DOHH2 (cell line): ENCODE measurements around the gene MAPK4.

Experiments
- H3F3A ChIP-seq: fragments of 200-600 bp; sonication (generic), shearing (Covaris generic); 2 replicates; pipeline ENCODE4 v1.6.0; 2016; ENCODE audit warnings: antibody characterized with exemption, mild to moderate bottlenecking; ENCODE audit not compliant: control insufficient read depth, insufficient read depth
- H3K27ac ChIP-seq: fragments of 200-600 bp; sonication (generic); 2 replicates; pipeline ENCODE4 v1.5.1; 2014; ENCODE audit warnings: low read depth, mild to moderate bottlenecking, low read length, moderate library complexity
- H3K27me3 ChIP-seq: fragments of 200-600 bp; sonication (generic); 2 replicates; pipeline ENCODE4 v1.6.1; 2014; ENCODE audit warnings: mild to moderate bottlenecking, low read length, mixed read lengths; ENCODE audit not compliant: control insufficient read depth
- H3K36me3 ChIP-seq: fragments of 200-600 bp; sonication (generic); 2 replicates; pipeline ENCODE4 v1.6.1; 2014; ENCODE audit warnings: mild to moderate bottlenecking, low read length, moderate library complexity, mixed read lengths; ENCODE audit not compliant: control insufficient read depth
- H3K4me1 ChIP-seq: fragments of 200-600 bp; sonication (generic); 2 replicates; pipeline ENCODE4 v1.6.1; 2014; ENCODE audit warnings: mild to moderate bottlenecking, low read length, mixed read lengths; ENCODE audit not compliant: control insufficient read depth
- H3K4me2 ChIP-seq: fragments of 200-600 bp; sonication (generic); 2 replicates; pipeline ENCODE4 v1.6.0; 2014; ENCODE audit warnings: mild to moderate bottlenecking, low read length, moderate library complexity
- H3K4me3 ChIP-seq: fragments of 200-600 bp; sonication (generic); 2 replicates; pipeline ENCODE4 v1.5.1; 2014; ENCODE audit warnings: mild to moderate bottlenecking, low read length, mixed read lengths
- H3K79me2 ChIP-seq: fragments of 200-600 bp; sonication (generic); 2 replicates; pipeline ENCODE4 v1.6.1; 2014; ENCODE audit warnings: mild to moderate bottlenecking, low read length, mixed read lengths; ENCODE audit not compliant: control insufficient read depth
- H3K9me2 ChIP-seq: fragments of 200-600 bp; sonication (generic); replicated peaks from 2 replicates; pipeline ENCODE4 v1.6.1; 2014; ENCODE audit warnings: mild to moderate bottlenecking, low read length, mixed read lengths; ENCODE audit not compliant: control insufficient read depth
- H3K9me3 ChIP-seq: fragments of 200-600 bp; sonication (generic); 2 replicates; pipeline ENCODE4 v1.6.1; 2014; ENCODE audit warnings: antibody characterized with exemption, low read length, mixed read lengths; ENCODE audit not compliant: control insufficient read depth, insufficient read depth
- H4K20me1 ChIP-seq: fragments of 200-600 bp; sonication (generic); 2 replicates; pipeline ENCODE4 v1.6.0; 2014; ENCODE audit warnings: low read depth, mild to moderate bottlenecking, antibody characterized with exemption, low read length, moderate library complexity; ENCODE audit not compliant: control insufficient read depth, insufficient read depth
- EZH2phosphoT487 ChIP-seq: fragments of 200-600 bp; sonication (generic); IDR thresholded peaks from 2 replicates; pipeline ENCODE4 v1.6.1; 2017; ENCODE audit warnings: borderline replicate concordance, mild to moderate bottlenecking, antibody characterized with exemption, low read length, moderate library complexity, mixed read lengths
- TF ChIP-seq, protein P1 (sequence below): fragments of 200-600 bp; sonication (generic); IDR thresholded peaks from one replicate; pipeline ENCODE4 v1.5.1; 2014; ENCODE audit warnings: antibody characterized with exemption, mild to moderate bottlenecking, low read depth, low read length; ENCODE audit not compliant: poor library complexity, severe bottlenecking

Gene MAPK4

DNA sequence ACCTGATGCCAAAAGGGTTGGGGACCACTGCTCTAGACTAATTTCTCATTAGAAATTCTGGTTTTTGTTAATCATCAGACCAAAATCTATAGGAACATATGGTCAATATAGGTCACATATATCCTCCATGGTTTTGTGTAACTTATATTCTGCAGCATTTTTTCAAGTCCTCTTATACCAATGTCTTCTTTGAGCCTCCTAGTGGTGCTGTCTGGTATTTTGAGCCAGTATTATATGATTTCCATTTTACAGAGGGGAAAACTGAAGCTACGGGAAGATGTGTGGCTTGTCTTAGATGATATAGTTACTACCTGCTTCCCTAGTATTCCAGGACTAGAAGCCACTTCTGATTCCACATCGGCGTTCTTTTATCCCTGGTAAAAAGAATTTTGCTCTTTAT lies 13.8 kb downstream of the MAPK4 start:
- Histone ChIP-seq H3K9me3 (no peaks in the 10 kb centered on the region), H3K4me2 (no peak overlapping the region), H4K20me1 (no peaks in the 10 kb centered on the region), H3K4me1 (no peaks in the 10 kb centered on the region), H3K4me3 (no peak overlapping the region), H3K9me2 (no peaks in the 10 kb centered on the region), H3F3A (no peaks in the 10 kb centered on the region), H3K79me2 (no peaks in the 10 kb centered on the region), H3K36me3 (no peaks in the 10 kb centered on the region), H3K27ac (no peak overlapping the region), H3K27me3 (peaks cover 22% of the 10 kb centered on the region)
- TF ChIP-seq, protein P1, sequence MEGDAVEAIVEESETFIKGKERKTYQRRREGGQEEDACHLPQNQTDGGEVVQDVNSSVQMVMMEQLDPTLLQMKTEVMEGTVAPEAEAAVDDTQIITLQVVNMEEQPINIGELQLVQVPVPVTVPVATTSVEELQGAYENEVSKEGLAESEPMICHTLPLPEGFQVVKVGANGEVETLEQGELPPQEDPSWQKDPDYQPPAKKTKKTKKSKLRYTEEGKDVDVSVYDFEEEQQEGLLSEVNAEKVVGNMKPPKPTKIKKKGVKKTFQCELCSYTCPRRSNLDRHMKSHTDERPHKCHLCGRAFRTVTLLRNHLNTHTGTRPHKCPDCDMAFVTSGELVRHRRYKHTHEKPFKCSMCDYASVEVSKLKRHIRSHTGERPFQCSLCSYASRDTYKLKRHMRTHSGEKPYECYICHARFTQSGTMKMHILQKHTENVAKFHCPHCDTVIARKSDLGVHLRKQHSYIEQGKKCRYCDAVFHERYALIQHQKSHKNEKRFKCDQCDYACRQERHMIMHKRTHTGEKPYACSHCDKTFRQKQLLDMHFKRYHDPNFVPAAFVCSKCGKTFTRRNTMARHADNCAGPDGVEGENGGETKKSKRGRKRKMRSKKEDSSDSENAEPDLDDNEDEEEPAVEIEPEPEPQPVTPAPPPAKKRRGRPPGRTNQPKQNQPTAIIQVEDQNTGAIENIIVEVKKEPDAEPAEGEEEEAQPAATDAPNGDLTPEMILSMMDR, result peak; percentile 24
- TF ChIP-seq EZH2phosphoT487, result no peak

DNA sequence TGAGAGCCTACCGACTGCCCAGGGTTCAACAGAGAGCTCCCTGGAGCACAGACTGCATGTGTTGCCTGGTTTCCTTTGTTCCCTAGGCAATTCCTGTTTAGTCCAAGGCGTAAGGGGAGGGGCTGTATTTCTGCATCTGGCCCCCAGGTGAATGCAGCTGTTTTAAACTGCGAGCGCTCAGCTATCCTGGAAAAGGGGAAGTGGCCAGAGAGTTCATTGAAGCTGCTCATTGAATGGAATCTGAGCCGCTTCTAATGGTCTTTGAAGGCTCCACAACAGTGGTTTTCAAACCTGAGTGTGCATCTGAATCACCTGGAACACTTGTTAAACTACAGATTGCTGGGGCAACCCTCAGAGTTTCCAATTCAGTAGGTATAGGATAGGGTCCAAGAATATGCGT lies 18.1 kb downstream of the MAPK4 start:
- peaks cover 12% of the 10 kb centered on the region; the same call in 1 of the 2 replicates for H3K27me3 ChIP-seq
- H3K36me3 ChIP-seq, result no peaks in the 10 kb centered on the region
- no peaks in the 10 kb centered on the region for H3K9me2 ChIP-seq
- H3K79me2 ChIP-seq, result no peaks in the 10 kb centered on the region
- H3K9me3 ChIP-seq, result peaks cover 11% of the 10 kb centered on the region
- no peak overlapping the region for H3K4me2 ChIP-seq
- no peak overlapping the region for H3K4me3 ChIP-seq
- TF ChIP-seq, protein P1, result no peak
- no peak for TF ChIP-seq EZH2phosphoT487
- no peaks in the 10 kb centered on the region for H3K4me1 ChIP-seq
- no peak overlapping the region for H3K27ac ChIP-seq
- H4K20me1 ChIP-seq, result no peaks in the 10 kb centered on the region
- H3F3A ChIP-seq, result no peaks in the 10 kb centered on the region

DNA sequence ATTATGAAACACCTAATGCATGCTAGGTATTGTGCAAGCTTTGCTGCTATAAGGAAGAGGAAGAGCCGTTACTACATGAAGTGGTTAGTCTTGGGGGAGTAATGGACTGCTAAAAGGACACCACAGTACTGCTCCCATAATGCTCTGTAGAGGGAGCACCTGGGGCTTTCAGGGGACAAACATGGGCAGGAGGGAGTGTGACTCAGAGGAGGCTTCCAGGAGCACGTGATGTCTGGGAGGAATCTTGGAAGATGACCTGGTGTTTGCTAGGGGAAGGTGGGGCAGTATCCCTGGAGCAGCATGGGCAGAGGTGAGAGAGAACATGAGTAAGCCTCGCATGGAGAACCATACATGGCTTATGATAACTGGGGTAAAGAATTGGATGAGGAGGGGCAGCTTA lies 18.8 kb downstream of the MAPK4 start:
- Histone ChIP-seq H3K4me1 (no peaks in the 10 kb centered on the region), H3K9me3 (peaks cover 11% of the 10 kb centered on the region), H3K36me3 (no peaks in the 10 kb centered on the region), H3K27me3 (peaks cover 10% of the 10 kb centered on the region; the same call in 1 of the 2 replicates), H3K27ac (no peak overlapping the region), H4K20me1 (no peaks in the 10 kb centered on the region), H3K4me2 (no peak overlapping the region), H3K79me2 (no peaks in the 10 kb centered on the region), H3K4me3 (no peak overlapping the region), H3F3A (no peaks in the 10 kb centered on the region), H3K9me2 (no peaks in the 10 kb centered on the region)
- TF ChIP-seq EZH2phosphoT487, result no peak
- TF ChIP-seq, protein P1, result no peak
